ENCODE measurements around the gene PRRT1B. TPM values are rescaled to one million over a fixed set of nuclear protein-coding genes. Genes with fewer than 3 reads are reported as not detected.

PRRT1B gene
- total and polyA plus RNA-seq, 2 donors (not counting 1 experiment from before 2014, with no cell fraction given) = not detected

DNA sequence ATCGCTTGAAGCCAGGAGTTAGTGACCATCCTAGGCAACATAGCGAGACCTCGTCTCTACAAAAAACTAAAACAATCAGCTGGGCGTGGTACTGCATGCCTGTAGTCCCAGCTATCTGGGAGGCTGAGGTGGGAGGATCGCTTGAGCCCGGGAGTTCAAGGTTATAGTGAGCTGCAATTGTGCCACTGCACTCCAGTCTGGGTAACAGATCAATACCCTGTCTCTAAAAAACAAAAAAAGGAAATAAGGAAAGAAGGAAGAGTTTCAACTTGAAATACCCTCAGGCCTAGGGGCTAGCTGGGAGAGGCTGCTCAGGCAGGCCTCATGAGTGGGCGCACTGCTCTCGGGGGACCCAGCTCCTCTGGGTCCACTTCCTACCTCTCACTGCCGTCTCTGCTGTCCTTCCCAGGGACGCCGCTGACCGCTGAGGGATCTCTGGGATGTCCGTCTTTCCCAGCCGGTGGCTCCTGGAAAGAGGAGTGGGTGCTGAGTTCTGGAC is 56.4 kb downstream of the PRRT1B start:
- H2AFZ ChIP-seq (ENCODE audit: insufficient read depth, low read depth, low read length, poor library complexity, severe bottlenecking) = no peak overlapping the region
- no peak overlapping the region for H3K4me3 ChIP-seq (ENCODE audit: control extremely low read depth in 1 of 5, extremely low read depth in 1 of 5, insufficient read depth in 1 of 5, low read depth in 2 of 5, low read length in 4 of 5)
- ChIA-PET POLR2A (interaction anchor here (0.8 kb wide), 1 partner anchor 13 kb away, joined by 3 read pairs; no protein-coding TSS in a partner anchor), CTCF (interaction anchor here (0.8 to 21.7 kb wide), 3 partner anchors 17 to 142 kb away, joined by 3 to 263 read pairs (median 5); partner anchors contain the start of gene RAPGEF1)
- Mint-ChIP-seq H3K9me3 (ENCODE audit: insufficient read depth) (no peaks in the 10 kb centered on the region), H3K27me3 (no peaks in the 10 kb centered on the region), H3K4me3 (no peak overlapping the region), H3K27ac (no peak overlapping the region), H3K4me1 (peaks cover 3% of the 10 kb centered on the region)
- H4K20me1 ChIP-seq (ENCODE audit: control insufficient read depth, insufficient read depth, low read length, poor library complexity, severe bottlenecking) = peaks cover 66% of the 10 kb centered on the region
- peaks cover 14 to 83% of the 10 kb centered on the region in 2 experiments for H3K36me3 ChIP-seq (replicated peaks in 1 of 2; ENCODE audit: control extremely low read depth in 1 of 2, control insufficient read depth in 1 of 2, extremely low read depth in 1 of 2, insufficient read depth in 2 of 2, low read length in 1 of 2)
- no peaks in the 10 kb centered on the region for H3K4me1 ChIP-seq (ENCODE audit: control insufficient read depth in 2 of 2, insufficient read depth in 2 of 2, low read length in 2 of 2)
- H3K27me3 ChIP-seq (replicated peaks in 1 of 4; ENCODE audit: control extremely low read depth in 1 of 4, control insufficient read depth in 3 of 4, insufficient read depth in 4 of 4, low read length in 3 of 4) = no peaks in the 10 kb centered on the region
- TF ChIP-seq, protein P1, sequence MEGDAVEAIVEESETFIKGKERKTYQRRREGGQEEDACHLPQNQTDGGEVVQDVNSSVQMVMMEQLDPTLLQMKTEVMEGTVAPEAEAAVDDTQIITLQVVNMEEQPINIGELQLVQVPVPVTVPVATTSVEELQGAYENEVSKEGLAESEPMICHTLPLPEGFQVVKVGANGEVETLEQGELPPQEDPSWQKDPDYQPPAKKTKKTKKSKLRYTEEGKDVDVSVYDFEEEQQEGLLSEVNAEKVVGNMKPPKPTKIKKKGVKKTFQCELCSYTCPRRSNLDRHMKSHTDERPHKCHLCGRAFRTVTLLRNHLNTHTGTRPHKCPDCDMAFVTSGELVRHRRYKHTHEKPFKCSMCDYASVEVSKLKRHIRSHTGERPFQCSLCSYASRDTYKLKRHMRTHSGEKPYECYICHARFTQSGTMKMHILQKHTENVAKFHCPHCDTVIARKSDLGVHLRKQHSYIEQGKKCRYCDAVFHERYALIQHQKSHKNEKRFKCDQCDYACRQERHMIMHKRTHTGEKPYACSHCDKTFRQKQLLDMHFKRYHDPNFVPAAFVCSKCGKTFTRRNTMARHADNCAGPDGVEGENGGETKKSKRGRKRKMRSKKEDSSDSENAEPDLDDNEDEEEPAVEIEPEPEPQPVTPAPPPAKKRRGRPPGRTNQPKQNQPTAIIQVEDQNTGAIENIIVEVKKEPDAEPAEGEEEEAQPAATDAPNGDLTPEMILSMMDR (IDR thresholded peaks at IDR 0.05) = no peak
- TF ChIP-seq EZH2 (IDR thresholded peaks at IDR 0.05; ENCODE audit: borderline replicate concordance, insufficient read depth, low read depth, low read length, poor library complexity, severe bottlenecking) = no peak
- no peak overlapping the region for H3K4me2 ChIP-seq (replicated peaks; ENCODE audit: low read depth, low read length, poor library complexity, severe bottlenecking)
- intact Hi-C loops (cut with micrococcal nuclease) = no loop called here
- no peak for ATAC-seq (ENCODE audit: low read depth)
- no peaks in the 10 kb centered on the region for H3K9me3 ChIP-seq (ENCODE audit: control extremely low read depth in 1 of 3, control insufficient read depth in 2 of 3, insufficient read depth in 1 of 3, low read length in 2 of 3)
- H3K9ac ChIP-seq (ENCODE audit: low read length) = no peak overlapping the region
- peaks cover 53% of the 10 kb centered on the region for H3K79me2 ChIP-seq (ENCODE audit: control insufficient read depth, insufficient read depth, low read length)
- no peak overlapping the region for H3K27ac ChIP-seq (ENCODE audit: low read length in 2 of 2)
- no peak for DNase-seq
- WGBS (ENCODE audit: insufficient coverage) = 100% methylated on average over 4 of the region's 14 CpGs

- Histone ChIP-seq H3K36me3 (replicated peaks in 1 of 2; ENCODE audit: control extremely low read depth in 1 of 2, control insufficient read depth in 1 of 2, extremely low read depth in 1 of 2, insufficient read depth in 2 of 2, low read length in 1 of 2) (peaks cover 15 to 77% of the 10 kb centered on the region in 2 experiments), H4K20me1 (ENCODE audit: control insufficient read depth, insufficient read depth, low read length, poor library complexity, severe bottlenecking) (peaks cover 68% of the 10 kb centered on the region), H3K4me1 (ENCODE audit: control insufficient read depth in 2 of 2, insufficient read depth in 2 of 2, low read length in 2 of 2) (no peaks in the 10 kb centered on the region), H3K4me2 (replicated peaks; ENCODE audit: low read depth, low read length, poor library complexity, severe bottlenecking) (no peak overlapping the region), H3K27ac (ENCODE audit: low read length in 2 of 2) (no peak overlapping the region), H2AFZ (ENCODE audit: insufficient read depth, low read depth, low read length, poor library complexity, severe bottlenecking) (no peak overlapping the region), H3K9me3 (ENCODE audit: control extremely low read depth in 1 of 3, control insufficient read depth in 2 of 3, insufficient read depth in 1 of 3, low read length in 2 of 3) (no peaks in the 10 kb centered on the region), H3K9ac (ENCODE audit: low read length) (no peak overlapping the region), H3K4me3 (ENCODE audit: control extremely low read depth in 1 of 5, extremely low read depth in 1 of 5, insufficient read depth in 1 of 5, low read depth in 2 of 5, low read length in 4 of 5) (no peak overlapping the region), H3K27me3 (replicated peaks in 1 of 4; ENCODE audit: control extremely low read depth in 1 of 4, control insufficient read depth in 3 of 4, insufficient read depth in 4 of 4, low read length in 3 of 4) (no peaks in the 10 kb centered on the region), H3K79me2 (ENCODE audit: control insufficient read depth, insufficient read depth, low read length) (peaks cover 60% of the 10 kb centered on the region)
- intact Hi-C loops (cut with micrococcal nuclease) = no loop called here
- CTCF ChIA-PET = interaction anchor here (0.9 to 21.7 kb wide), 2 partner anchors 12 to 141 kb away, joined by 4 to 263 read pairs; partner anchors contain the start of gene RAPGEF1
- 95% methylated on average over 9 of the region's 9 CpGs for WGBS (ENCODE audit: insufficient coverage)
- DNase-seq (no peak), ATAC-seq (ENCODE audit: low read depth) (no peak)
- no peak overlapping the region for H3K4me3 Mint-ChIP-seq
- TF ChIP-seq EZH2 (IDR thresholded peaks at IDR 0.05; ENCODE audit: borderline replicate concordance, insufficient read depth, low read depth, low read length, poor library complexity, severe bottlenecking) = no peak
- TF ChIP-seq, protein P1 (IDR thresholded peaks at IDR 0.05) = no peak
- no peaks in the 10 kb centered on the region for H3K9me3 Mint-ChIP-seq (ENCODE audit: insufficient read depth)
- H3K4me1 Mint-ChIP-seq = peaks cover 3% of the 10 kb centered on the region
- no peak overlapping the region for H3K27ac Mint-ChIP-seq
- POLR2A ChIA-PET = no interaction called here
- H3K27me3 Mint-ChIP-seq = no peaks in the 10 kb centered on the region
Observed at GRCh38 chr9:131603199-131603598, 57.9 kb downstream of the PRRT1B start.
